Osteoblast (primary cell): ENCODE data around the gene TMEM179. TPM values are rescaled to one million over a fixed set of nuclear protein-coding genes. Genes with fewer than 3 reads are reported as not detected.

Experiments used
- DNase-seq: peaks from one replicate; pipeline ENCODE4 v3.0.0; 2011; ENCODE audit warnings: low spot score, mixed read lengths; ENCODE audit not compliant: insufficient read length; ENCODE audit errors: missing footprints
- H2AFZ ChIP-seq: 2 replicates; pipeline ENCODE4 v1.6.0; 2011; ENCODE audit warnings: mild to moderate bottlenecking, low read length
- H3K27ac ChIP-seq: 2 replicates; pipeline ENCODE4 v1.5.1; 2011; ENCODE audit warnings: mild to moderate bottlenecking, low read depth, low read length, moderate library complexity
- H3K27me3 ChIP-seq: 2 replicates; pipeline ENCODE4 v1.6.0; 2012; ENCODE audit warnings: mild to moderate bottlenecking, control low read depth, inconsistent platforms, low read length, moderate library complexity; ENCODE audit not compliant: insufficient read depth
- H3K36me3 ChIP-seq: 2 replicates; pipeline ENCODE4 v1.5.1; 2011; ENCODE audit warnings: mild to moderate bottlenecking, low read length, control low read depth, moderate library complexity; ENCODE audit not compliant: insufficient read depth
- H3K4me1 ChIP-seq: 2 replicates; pipeline ENCODE4 v1.5.1; 2011; ENCODE audit warnings: mild to moderate bottlenecking, low read length, control low read depth, moderate library complexity; ENCODE audit not compliant: insufficient read depth
- H3K4me2 ChIP-seq: 2 replicates; pipeline ENCODE4 v1.6.0; 2011; ENCODE audit warnings: mild to moderate bottlenecking, low read length; ENCODE audit not compliant: insufficient read depth
- H3K4me3 ChIP-seq: fragments of 200-600 bp; sonication (generic); 3 replicates; pipeline ENCODE4 v1.5.1; 2012; ENCODE audit warnings: mild to moderate bottlenecking, low read length, inconsistent platforms; ENCODE audit not compliant: insufficient read depth
- H3K79me2 ChIP-seq: 2 replicates; pipeline ENCODE4 v1.6.0; 2012; ENCODE audit warnings: mild to moderate bottlenecking, low read length, control low read depth, inconsistent platforms; ENCODE audit not compliant: insufficient read depth
- H3K9me3 ChIP-seq: 2 replicates; pipeline ENCODE4 v1.5.1; 2011; ENCODE audit warnings: low read depth, low read length, control low read depth
- H4K20me1 ChIP-seq: 2 replicates; pipeline ENCODE4 v1.6.0; 2012; ENCODE audit warnings: mild to moderate bottlenecking, low read length, control low read depth; ENCODE audit not compliant: insufficient read depth
- total RNA-seq: library from RNA; depleted of rRNA; stranded (reverse); fragments of >200 nt; gene quantifications from 2 replicates; pipeline ENCODE4 v1.2.3, GENCODE V29; 2012
- TF ChIP-seq, protein P1 (sequence below): IDR thresholded peaks from 2 replicates; pipeline ENCODE4 v1.5.1; 2011; ENCODE audit warnings: mild to moderate bottlenecking, low read depth, low read length, moderate library complexity; ENCODE audit errors: extremely low read depth

Gene TMEM179
- total RNA-seq, 1 donor = not detected

DNA sequence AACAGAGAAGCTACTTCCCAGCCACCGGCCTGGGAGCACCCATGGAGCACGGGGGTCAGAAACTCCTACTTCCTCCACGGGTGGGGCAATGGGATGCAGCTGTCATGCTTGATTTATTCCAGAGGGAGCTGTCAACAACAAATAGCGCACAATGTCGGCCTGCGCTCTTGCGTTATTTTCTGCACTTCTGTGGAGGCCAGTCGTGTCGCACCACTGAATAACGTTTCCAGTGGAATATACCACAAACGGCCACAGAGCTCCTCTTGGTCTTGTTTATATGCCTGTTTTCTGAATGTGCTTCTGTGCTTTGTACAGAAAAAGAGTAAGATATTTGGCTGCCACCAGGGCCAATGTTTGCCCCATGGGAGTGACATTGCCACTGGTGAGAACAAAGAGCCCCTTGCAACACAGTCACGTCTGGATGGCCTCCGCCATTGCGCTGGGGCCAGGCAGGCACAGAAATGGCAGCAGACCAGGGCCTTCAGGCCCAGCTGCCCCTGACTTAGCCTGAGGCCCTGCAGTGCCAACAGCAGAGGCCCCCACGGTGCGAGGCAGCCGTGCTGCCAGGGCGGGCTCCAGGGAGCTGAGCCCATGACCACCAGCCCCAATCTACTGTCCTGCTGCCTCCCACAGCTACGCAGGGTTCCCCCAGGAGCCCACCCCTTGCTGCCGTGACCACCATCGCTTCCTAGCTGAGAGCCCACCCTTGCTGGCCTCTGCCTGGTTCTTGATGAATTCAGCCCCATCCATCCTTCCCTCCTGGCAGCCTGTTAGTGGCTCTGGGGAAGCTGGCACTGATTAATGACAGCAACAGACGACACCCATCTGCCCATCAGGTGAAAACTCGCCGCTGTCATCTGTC, 28.9 kb upstream of the TMEM179 start:
- Histone ChIP-seq H3K4me2 (no peak overlapping the region), H4K20me1 (no peaks in the 10 kb centered on the region), H3K79me2 (no peaks in the 10 kb centered on the region), H3K4me1 (no peaks in the 10 kb centered on the region), H2AFZ (no peak overlapping the region), H3K9me3 (no peaks in the 10 kb centered on the region), H3K36me3 (no peaks in the 10 kb centered on the region), H3K27ac (no peak overlapping the region), H3K27me3 (peaks cover 5% of the 10 kb centered on the region), H3K4me3 (no peak overlapping the region)
- TF ChIP-seq, protein P1, sequence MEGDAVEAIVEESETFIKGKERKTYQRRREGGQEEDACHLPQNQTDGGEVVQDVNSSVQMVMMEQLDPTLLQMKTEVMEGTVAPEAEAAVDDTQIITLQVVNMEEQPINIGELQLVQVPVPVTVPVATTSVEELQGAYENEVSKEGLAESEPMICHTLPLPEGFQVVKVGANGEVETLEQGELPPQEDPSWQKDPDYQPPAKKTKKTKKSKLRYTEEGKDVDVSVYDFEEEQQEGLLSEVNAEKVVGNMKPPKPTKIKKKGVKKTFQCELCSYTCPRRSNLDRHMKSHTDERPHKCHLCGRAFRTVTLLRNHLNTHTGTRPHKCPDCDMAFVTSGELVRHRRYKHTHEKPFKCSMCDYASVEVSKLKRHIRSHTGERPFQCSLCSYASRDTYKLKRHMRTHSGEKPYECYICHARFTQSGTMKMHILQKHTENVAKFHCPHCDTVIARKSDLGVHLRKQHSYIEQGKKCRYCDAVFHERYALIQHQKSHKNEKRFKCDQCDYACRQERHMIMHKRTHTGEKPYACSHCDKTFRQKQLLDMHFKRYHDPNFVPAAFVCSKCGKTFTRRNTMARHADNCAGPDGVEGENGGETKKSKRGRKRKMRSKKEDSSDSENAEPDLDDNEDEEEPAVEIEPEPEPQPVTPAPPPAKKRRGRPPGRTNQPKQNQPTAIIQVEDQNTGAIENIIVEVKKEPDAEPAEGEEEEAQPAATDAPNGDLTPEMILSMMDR = no peak
- peak; percentile 59 for DNase-seq

DNA sequence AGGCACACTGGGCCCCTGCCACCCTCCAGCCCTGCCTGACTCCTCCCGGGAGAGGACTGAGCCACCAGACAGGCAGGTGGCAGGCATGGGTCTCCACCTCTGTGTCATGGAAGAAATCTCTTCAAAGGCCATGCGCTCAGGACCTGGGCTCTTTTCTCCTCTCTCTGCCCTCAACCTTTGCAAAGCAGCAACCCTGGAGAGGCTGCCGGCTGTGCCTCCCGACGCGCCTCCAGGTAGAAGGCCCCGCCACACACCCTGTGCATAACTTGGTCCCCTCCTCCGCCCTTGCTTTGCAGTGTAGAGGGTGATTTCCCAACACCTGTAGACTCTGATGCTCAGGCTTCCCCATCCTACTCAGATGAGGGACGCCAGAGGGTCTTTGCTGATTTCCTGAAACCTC, 28.2 kb upstream of the TMEM179 start:
- H4K20me1 ChIP-seq = no peaks in the 10 kb centered on the region
- H3K79me2 ChIP-seq = no peaks in the 10 kb centered on the region
- no peak overlapping the region for H3K4me2 ChIP-seq
- H3K4me1 ChIP-seq = no peaks in the 10 kb centered on the region
- no peaks in the 10 kb centered on the region for H3K36me3 ChIP-seq
- TF ChIP-seq, protein P1 = no peak
- H3K27me3 ChIP-seq = peaks cover 5% of the 10 kb centered on the region
- H3K9me3 ChIP-seq = no peaks in the 10 kb centered on the region
- H3K27ac ChIP-seq = no peak overlapping the region
- DNase-seq = peak; percentile 25
- no peak overlapping the region for H2AFZ ChIP-seq
- no peak overlapping the region for H3K4me3 ChIP-seq

DNA sequence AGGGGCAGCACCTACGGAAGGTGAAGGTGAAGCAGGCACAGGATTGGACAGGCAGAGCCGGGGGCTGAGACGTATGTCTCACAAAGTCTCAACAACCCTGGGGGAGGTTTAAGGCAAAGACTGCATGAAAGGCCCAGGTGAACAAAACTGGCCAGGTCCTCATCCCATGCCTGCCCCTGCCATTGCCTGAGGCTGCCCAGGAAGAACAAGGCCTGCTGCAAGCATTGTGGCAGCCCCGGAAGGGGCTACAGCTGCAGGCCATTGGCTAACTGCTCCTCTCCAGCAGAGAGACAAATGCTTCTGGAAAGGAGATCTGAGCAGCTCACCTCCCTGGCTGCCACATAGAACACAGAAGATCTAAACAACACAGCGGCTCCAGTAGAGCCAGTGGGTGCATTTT, 20.4 kb upstream of the TMEM179 start:
- H3K36me3 ChIP-seq = no peaks in the 10 kb centered on the region
- H3K79me2 ChIP-seq = no peaks in the 10 kb centered on the region
- no peak overlapping the region for H2AFZ ChIP-seq
- TF ChIP-seq, protein P1 = no peak
- H3K4me3 ChIP-seq = no peak overlapping the region
- DNase-seq = peak; percentile 35
- H3K4me1 ChIP-seq = no peaks in the 10 kb centered on the region
- H3K4me2 ChIP-seq = no peak overlapping the region
- peaks cover 5% of the 10 kb centered on the region for H3K9me3 ChIP-seq
- no peaks in the 10 kb centered on the region for H4K20me1 ChIP-seq
- H3K27me3 ChIP-seq = peaks cover 15% of the 10 kb centered on the region
- H3K27ac ChIP-seq = no peak overlapping the region

DNA sequence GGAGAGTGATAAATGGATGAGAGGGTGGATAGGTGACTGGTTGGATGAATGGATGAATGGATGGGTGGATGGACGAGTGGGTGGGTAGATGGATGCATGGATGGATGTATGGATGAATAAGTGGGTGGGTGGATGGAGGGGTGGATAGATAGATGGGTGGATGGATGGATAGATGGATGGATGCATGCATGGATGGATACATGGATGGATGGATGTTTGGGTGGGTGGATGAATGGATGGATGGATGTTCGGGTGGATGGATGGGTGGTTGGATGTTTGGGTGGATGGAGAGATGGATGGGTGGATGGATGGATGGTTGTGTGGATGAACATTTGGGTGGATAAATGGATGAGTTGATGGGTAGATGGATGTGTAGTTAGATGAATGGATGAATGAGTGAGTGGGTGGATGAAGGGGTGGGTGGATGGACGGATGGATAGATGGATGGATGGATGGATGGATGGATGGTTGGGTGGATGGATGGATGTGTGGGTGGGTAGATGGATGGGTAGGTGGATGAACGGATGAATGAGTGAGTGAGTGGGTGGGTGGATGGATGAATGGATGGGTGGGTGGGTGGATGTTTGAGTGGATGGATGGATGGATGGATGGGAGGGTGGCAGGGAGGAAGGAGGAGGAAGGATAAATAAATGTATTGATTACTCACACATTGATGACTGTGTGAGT, 9.7 kb upstream of the TMEM179 start:
- Histone ChIP-seq H3K4me1 (no peaks in the 10 kb centered on the region), H3K79me2 (no peaks in the 10 kb centered on the region), H3K36me3 (no peaks in the 10 kb centered on the region), H4K20me1 (no peaks in the 10 kb centered on the region), H3K4me3 (no peak overlapping the region), H2AFZ (no peak overlapping the region), H3K9me3 (no peaks in the 10 kb centered on the region), H3K4me2 (no peak overlapping the region), H3K27me3 (no peaks in the 10 kb centered on the region), H3K27ac (no peak overlapping the region)
- TF ChIP-seq, protein P1 = no peak
- DNase-seq = no peak
